Hepatocyte (in vitro differentiated cells): ENCODE measurements around the gene TTLL1. TPM values are rescaled to one million over a fixed set of nuclear protein-coding genes. Genes with fewer than 3 reads are reported as not detected.

Experiments
- DNase-seq: peaks from one replicate; pipeline ENCODE4 v3.0.0-alpha.2; 2016; ENCODE audit warnings: low spot score
- H2AFZ ChIP-seq: fragments of 200-600 bp; sonication (generic); 2 replicates; pipeline ENCODE4 v1.6.0; 2016; ENCODE audit warnings: antibody characterized with exemption, mild to moderate bottlenecking
- H3K27ac ChIP-seq: fragments of 200-600 bp; sonication (generic); 2 replicates; pipeline ENCODE4 v1.5.1; 2016; ENCODE audit warnings: mild to moderate bottlenecking
- H3K27me3 ChIP-seq: fragments of 200-600 bp; sonication (generic); 2 replicates; pipeline ENCODE4 v1.6.1; 2016
- H3K36me3 ChIP-seq: fragments of 200-600 bp; sonication (generic); replicated peaks from 2 replicates; pipeline ENCODE4 v1.5.1; 2016; ENCODE audit warnings: low read depth; ENCODE audit not compliant: insufficient read depth
- H3K4me1 ChIP-seq: fragments of 200-600 bp; sonication (generic); 2 replicates; pipeline ENCODE4 v1.5.1; 2016; ENCODE audit warnings: mild to moderate bottlenecking, moderate library complexity; ENCODE audit not compliant: insufficient read depth
- H3K4me2 ChIP-seq: fragments of 200-600 bp; sonication (generic); 2 replicates; pipeline ENCODE4 v1.6.0; 2016
- H3K4me3 ChIP-seq: fragments of 200-600 bp; sonication (generic); 2 replicates; pipeline ENCODE4 v1.5.1; 2016; ENCODE audit warnings: mild to moderate bottlenecking
- H3K79me2 ChIP-seq: fragments of 200-600 bp; sonication (generic); 2 replicates; pipeline ENCODE4 v1.6.0; 2017; ENCODE audit warnings: mild to moderate bottlenecking
- H3K9me2 ChIP-seq: fragments of 200-600 bp; sonication (generic); replicated peaks from 2 replicates; pipeline ENCODE4 v1.6.0; 2017; ENCODE audit warnings: mild to moderate bottlenecking; ENCODE audit not compliant: insufficient read depth
- H3K9me3 ChIP-seq: fragments of 200-600 bp; sonication (generic); 2 replicates; pipeline ENCODE4 v1.5.1; 2016; ENCODE audit warnings: low read depth, mild to moderate bottlenecking
- H4K20me1 ChIP-seq: fragments of 200-600 bp; sonication (generic); 2 replicates; pipeline ENCODE4 v1.6.0; 2016; ENCODE audit warnings: mild to moderate bottlenecking; ENCODE audit not compliant: insufficient read depth, poor library complexity, severe bottlenecking
- EZH2 ChIP-seq: fragments of 200-600 bp; sonication (generic); IDR thresholded peaks from 2 replicates; pipeline ENCODE4 v1.6.1; 2016; ENCODE audit warnings: antibody characterized with exemption, mild to moderate bottlenecking, borderline replicate concordance
- EZH2phosphoT487 ChIP-seq: fragments of 200-600 bp; sonication (generic); IDR thresholded peaks from one replicate; pipeline ENCODE4 v1.6.1; 2018; ENCODE audit warnings: antibody characterized with exemption, mild to moderate bottlenecking, low read depth, moderate library complexity; ENCODE audit not compliant: unreplicated experiment, severe bottlenecking
- WGBS: methylation state at CpG from one replicate; pipeline ENCODE4 v1.1.6; 2016; ENCODE audit warnings: low lambda C conversion rate; ENCODE audit errors: missing lambda C conversion rate; 5-methylcytosine and 5-hydroxymethylcytosine counted together
- polyA plus RNA-seq: library from polyadenylated mRNA; unstranded; fragments of >200 nt; fragmentation: Nextera tagmentation; extraction: Ambion mirVana; gene quantifications from 2 replicates; pipeline ENCODE4 v1.2.1, GENCODE V29; 2016
- total RNA-seq: library from RNA; depleted of rRNA; stranded (reverse); fragments of >200 nt; gene quantifications from 2 replicates; pipeline ENCODE4 v1.2.3, GENCODE V29; 2014
- TF ChIP-seq, protein P1 (sequence below): fragments of 200-600 bp; sonication (generic); IDR thresholded peaks from 2 replicates; pipeline ENCODE4 v1.5.1; 2016; ENCODE audit warnings: antibody characterized with exemption, mild to moderate bottlenecking; ENCODE audit not compliant: poor library complexity

TTLL1 gene
- total and polyA plus RNA-seq, 2 experiments from 2014 or later = 6.4 to 8.7 TPM

DNA sequence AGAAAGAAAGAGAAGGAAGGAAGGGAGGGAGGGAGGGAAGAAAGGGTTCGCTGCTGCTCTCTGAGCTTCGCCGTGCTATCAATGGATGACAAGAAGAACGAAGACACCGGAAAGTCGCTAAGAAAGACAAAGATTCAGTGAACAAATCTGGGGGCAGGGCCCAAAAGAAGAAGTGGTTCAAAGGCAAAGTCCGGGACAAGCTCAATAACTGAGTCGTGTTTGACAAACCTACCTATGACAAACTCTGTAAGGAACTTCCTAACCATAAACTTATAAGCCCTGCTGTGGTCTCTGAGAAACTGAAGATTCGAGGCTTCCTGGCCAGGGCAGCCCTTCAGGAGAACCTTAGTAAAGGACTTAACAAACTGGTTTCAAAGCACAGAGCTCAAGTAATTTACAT is 2.9 kb upstream of the TTLL1 start:
- Histone ChIP-seq H3K79me2 (peaks cover 3% of the 10 kb centered on the region), H3K4me2 (no peak overlapping the region), H3K4me3 (no peak overlapping the region), H3K9me2 (no peaks in the 10 kb centered on the region), H3K36me3 (no peaks in the 10 kb centered on the region), H3K4me1 (no peaks in the 10 kb centered on the region), H3K27ac (no peak overlapping the region), H4K20me1 (no peaks in the 10 kb centered on the region), H3K27me3 (no peaks in the 10 kb centered on the region), H3K9me3 (no peaks in the 10 kb centered on the region), H2AFZ (no peak overlapping the region)
- 71% methylated on average over 6 of the region's 9 CpGs for WGBS
- DNase-seq = no peak
- TF ChIP-seq, protein P1, sequence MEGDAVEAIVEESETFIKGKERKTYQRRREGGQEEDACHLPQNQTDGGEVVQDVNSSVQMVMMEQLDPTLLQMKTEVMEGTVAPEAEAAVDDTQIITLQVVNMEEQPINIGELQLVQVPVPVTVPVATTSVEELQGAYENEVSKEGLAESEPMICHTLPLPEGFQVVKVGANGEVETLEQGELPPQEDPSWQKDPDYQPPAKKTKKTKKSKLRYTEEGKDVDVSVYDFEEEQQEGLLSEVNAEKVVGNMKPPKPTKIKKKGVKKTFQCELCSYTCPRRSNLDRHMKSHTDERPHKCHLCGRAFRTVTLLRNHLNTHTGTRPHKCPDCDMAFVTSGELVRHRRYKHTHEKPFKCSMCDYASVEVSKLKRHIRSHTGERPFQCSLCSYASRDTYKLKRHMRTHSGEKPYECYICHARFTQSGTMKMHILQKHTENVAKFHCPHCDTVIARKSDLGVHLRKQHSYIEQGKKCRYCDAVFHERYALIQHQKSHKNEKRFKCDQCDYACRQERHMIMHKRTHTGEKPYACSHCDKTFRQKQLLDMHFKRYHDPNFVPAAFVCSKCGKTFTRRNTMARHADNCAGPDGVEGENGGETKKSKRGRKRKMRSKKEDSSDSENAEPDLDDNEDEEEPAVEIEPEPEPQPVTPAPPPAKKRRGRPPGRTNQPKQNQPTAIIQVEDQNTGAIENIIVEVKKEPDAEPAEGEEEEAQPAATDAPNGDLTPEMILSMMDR = no peak
- TF ChIP-seq EZH2phosphoT487 (no peak), EZH2 (no peak)

DNA sequence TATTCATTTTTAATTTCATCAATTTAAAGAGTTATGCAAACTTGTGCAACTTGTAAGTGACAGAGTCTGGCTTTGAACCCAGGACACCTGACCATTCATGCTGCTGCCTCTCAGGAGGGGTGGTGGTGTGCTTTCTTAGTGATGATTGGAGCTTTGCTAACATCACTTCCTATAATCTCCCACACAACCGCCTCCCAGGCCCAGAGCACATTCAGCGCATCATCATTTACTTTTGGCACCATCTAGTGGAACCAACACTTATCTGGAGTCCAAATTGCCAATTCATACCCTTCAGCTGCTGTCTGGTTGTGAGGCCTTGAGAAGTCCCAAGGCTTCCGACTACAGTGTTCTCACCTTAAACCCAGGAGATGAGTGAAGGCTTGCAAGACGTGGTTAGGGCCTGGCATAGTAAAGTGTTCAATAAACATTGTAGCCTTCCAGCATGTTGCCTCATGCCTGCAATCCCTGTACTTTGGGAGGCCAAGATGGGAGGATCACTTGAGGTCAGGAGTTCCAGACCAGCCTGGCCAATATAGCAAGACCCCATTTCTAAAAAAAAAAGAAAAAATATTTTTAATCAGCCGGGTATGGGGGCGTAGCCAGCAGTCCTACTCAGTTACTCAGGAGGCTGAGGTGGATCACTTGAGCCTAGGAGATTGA is 1.1 kb upstream of the TTLL1 start:
- H3K27me3 ChIP-seq = no peaks in the 10 kb centered on the region
- no peaks in the 10 kb centered on the region for H3K9me3 ChIP-seq
- 81% methylated on average over 6 of the region's 6 CpGs for WGBS
- peak overlapping the region; percentile 90 for H3K4me2 ChIP-seq
- H3K4me1 ChIP-seq = no peaks in the 10 kb centered on the region
- no peaks in the 10 kb centered on the region for H3K36me3 ChIP-seq
- no peak overlapping the region for H3K27ac ChIP-seq
- H3K9me2 ChIP-seq = no peaks in the 10 kb centered on the region
- no peak for TF ChIP-seq EZH2phosphoT487
- TF ChIP-seq, protein P1 = peak; percentile 57
- no peak overlapping the region for H3K4me3 ChIP-seq
- H3K79me2 ChIP-seq = peaks cover 3% of the 10 kb centered on the region
- peak; percentile 75 for DNase-seq
- H4K20me1 ChIP-seq = no peaks in the 10 kb centered on the region
- H2AFZ ChIP-seq = no peak overlapping the region

DNA sequence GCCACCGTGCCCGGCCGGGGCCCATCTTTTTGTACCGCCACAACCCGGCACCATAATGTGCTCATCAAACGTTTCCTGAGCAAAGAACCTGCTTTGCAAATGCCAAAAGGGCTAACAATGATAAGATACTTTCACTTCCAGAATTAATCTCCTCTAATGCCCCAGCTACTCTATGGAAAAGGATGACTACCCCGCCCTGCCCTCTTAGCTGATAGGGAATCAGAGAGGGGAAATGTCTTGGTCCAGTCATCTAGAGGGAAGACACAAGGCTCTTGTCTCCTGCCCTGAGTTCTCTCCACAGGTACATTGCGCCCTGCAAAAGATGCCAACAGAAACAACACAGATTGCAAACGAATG is 586 bp downstream of the TTLL1 start:
- Histone ChIP-seq H2AFZ (peak overlapping the region; percentile 92), H3K79me2 (peaks cover 3% of the 10 kb centered on the region), H3K27me3 (no peaks in the 10 kb centered on the region), H3K36me3 (no peaks in the 10 kb centered on the region), H3K9me3 (no peaks in the 10 kb centered on the region), H3K27ac (peak overlapping the region; percentile 39), H3K4me3 (peak overlapping the region; percentile 51), H3K4me1 (no peaks in the 10 kb centered on the region), H3K9me2 (no peaks in the 10 kb centered on the region), H3K4me2 (peak overlapping the region; percentile 90), H4K20me1 (no peaks in the 10 kb centered on the region)
- no peak for DNase-seq
- 69% methylated on average over 9 of the region's 9 CpGs for WGBS
- TF ChIP-seq EZH2 (no peak), EZH2phosphoT487 (no peak)
- TF ChIP-seq, protein P1 = no peak
